ENCODE results near the gene GALNT10. TPM values are rescaled to one million over a fixed set of nuclear protein-coding genes. Genes with fewer than 3 reads are reported as not detected.
A peak's percentile ranks its signal among the peaks of the same experiment; 100 is the strongest.

The GALNT10 gene
- total RNA-seq, 1 donor from 2014 or later = 11.5 TPM

DNA sequence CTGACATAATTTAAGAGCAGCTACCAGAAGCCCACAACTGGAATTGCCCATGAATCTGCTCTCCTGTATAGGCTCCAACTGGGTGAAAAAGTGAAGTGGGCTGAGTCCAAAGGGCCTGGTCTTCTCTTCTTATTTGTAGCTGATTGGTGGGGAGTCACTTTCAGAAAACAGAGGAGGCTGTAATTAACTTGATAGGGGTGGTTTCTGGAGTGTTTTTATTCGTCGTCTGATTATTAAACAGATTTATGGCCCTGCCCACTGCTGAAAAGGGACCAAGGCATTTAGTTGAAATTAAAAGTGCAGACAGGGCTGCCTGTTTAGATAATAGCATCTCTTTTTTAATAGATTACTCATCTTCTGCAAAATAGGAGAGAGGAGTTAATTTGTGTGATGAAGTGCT, 174.2 kb downstream of the GALNT10 start:
- no peak for TF ChIP-seq CTCF (IDR thresholded peaks at IDR 0.05; ENCODE audit: borderline replicate concordance)
- DNase-seq = no peak
- H3K27me3 ChIP-seq (ENCODE audit: low read depth) = no peaks in the 10 kb centered on the region
- no peak overlapping the region for H3K4me3 ChIP-seq
- H3K4me1 ChIP-seq = peaks cover 59% of the 10 kb centered on the region
- no peaks in the 10 kb centered on the region for H3K36me3 ChIP-seq
- intact Hi-C loops (cut with micrococcal nuclease) = no loop called here
- H3K9me3 ChIP-seq (replicated peaks) = no peaks in the 10 kb centered on the region
- H3K27ac ChIP-seq (replicated peaks) = no peak overlapping the region

GRCh38 chr5:154365823-154366222, 175.3 kb downstream of the GALNT10 start:
- Histone ChIP-seq H3K4me1 (peaks cover 69% of the 10 kb centered on the region), H3K9me3 (replicated peaks) (no peaks in the 10 kb centered on the region), H3K27ac (replicated peaks) (peak overlapping the region; percentile 14), H3K27me3 (ENCODE audit: low read depth) (no peaks in the 10 kb centered on the region), H3K36me3 (no peaks in the 10 kb centered on the region), H3K4me3 (no peak overlapping the region)
- TF ChIP-seq CTCF (IDR thresholded peaks at IDR 0.05; ENCODE audit: borderline replicate concordance) = no peak
- intact Hi-C loops (cut with micrococcal nuclease) = no loop called here
- no peak for DNase-seq

GRCh38 chr5:154366353-154366752, 175.8 kb downstream of the GALNT10 start:
- Histone ChIP-seq H3K4me1 (peaks cover 75% of the 10 kb centered on the region), H3K27me3 (ENCODE audit: low read depth) (no peaks in the 10 kb centered on the region), H3K36me3 (no peaks in the 10 kb centered on the region), H3K9me3 (replicated peaks) (no peaks in the 10 kb centered on the region), H3K27ac (replicated peaks) (peak overlapping the region; percentile 74), H3K4me3 (no peak overlapping the region)
- no peak for DNase-seq
- no peak for TF ChIP-seq CTCF (IDR thresholded peaks at IDR 0.05; ENCODE audit: borderline replicate concordance)
- intact Hi-C loops (cut with micrococcal nuclease) = no loop called here

DNA sequence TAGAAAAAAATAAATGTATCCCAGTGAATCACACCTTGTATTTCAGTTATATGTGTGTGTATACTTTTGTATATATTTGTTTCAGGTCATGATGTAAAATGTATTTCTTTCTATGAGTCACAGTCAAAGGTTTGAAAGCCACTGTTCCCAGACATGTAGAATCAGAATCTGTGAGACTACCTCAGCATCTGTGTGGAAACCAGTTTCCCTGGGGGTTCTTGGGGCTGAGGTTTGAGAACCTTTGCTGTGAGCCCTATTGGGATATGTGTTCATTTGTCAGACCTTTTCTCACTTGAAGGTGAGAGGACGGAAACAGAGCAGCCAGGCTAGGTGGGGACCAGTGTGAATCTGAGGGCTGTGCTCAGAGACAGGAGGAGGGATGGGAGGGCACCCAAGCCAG, 176.6 kb downstream of the GALNT10 start:
- no peak for DNase-seq
- no peak for TF ChIP-seq CTCF (IDR thresholded peaks at IDR 0.05; ENCODE audit: borderline replicate concordance)
- peaks cover 82% of the 10 kb centered on the region for H3K4me1 ChIP-seq
- H3K36me3 ChIP-seq = no peaks in the 10 kb centered on the region
- intact Hi-C loops (cut with micrococcal nuclease) = no loop called here
- no peaks in the 10 kb centered on the region for H3K27me3 ChIP-seq (ENCODE audit: low read depth)
- H3K27ac ChIP-seq (replicated peaks) = peak overlapping the region; percentile 74
- H3K4me3 ChIP-seq = no peak overlapping the region
- no peaks in the 10 kb centered on the region for H3K9me3 ChIP-seq (replicated peaks)

DNA sequence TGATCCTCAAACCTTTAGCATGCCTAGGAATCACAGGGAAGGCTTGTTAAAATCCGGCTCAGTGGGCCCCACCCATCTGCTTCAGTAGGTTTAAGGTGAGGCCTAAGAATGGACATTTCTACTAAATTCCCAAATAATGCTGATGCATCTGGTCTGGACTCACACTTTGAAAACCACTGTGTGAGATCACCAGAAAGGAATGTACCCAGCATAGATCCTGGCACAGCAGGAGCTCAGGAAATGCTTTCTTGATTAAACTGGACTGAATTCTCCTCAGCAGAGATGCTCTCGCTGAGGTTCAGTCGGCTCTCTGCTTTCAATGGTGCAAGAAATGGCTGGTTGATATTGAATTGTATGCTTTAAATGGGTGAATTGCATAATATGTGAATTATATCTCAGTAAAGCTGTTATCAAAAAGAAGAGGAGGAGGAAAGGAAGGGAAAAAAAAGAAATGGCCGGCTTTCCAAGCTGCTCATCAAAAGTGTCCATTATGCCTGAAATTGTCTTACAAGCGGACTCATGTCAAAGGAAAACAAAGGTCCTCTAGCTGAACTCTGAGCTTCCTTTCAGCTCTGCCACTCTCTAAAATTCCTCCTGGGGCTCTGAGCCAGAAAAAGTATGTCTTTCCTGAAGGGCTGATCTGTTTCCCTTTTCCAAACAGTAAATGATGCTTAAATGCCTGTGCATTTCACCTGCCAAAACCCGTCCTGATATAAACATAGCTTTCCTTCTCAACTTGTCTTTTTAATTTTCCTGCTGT, 177.7 kb downstream of the GALNT10 start:
- H3K27ac ChIP-seq (replicated peaks) = peak overlapping the region; percentile 74
- no peak for TF ChIP-seq CTCF (IDR thresholded peaks at IDR 0.05; ENCODE audit: borderline replicate concordance)
- no peaks in the 10 kb centered on the region for H3K27me3 ChIP-seq (ENCODE audit: low read depth)
- peaks cover 87% of the 10 kb centered on the region for H3K4me1 ChIP-seq
- H3K9me3 ChIP-seq (replicated peaks) = no peaks in the 10 kb centered on the region
- intact Hi-C loops (cut with micrococcal nuclease) = no loop called here
- H3K4me3 ChIP-seq = no peak overlapping the region
- no peaks in the 10 kb centered on the region for H3K36me3 ChIP-seq
- no peak for DNase-seq

Measured in left ventricle myocardium inferior (tissue), 1 donor.